HL-60 (cell line): ENCODE results near the gene IBTK.

ENCODE experiments used
- GABPA ChIP-seq: IDR thresholded peaks from 2 replicates; pipeline ENCODE4 v1.6.1; 2012; ENCODE audit warnings: low read depth
- POLR2AphosphoS5 ChIP-seq: IDR thresholded peaks from 2 replicates; pipeline ENCODE4 v1.6.1; 2012; ENCODE audit warnings: low read depth
- SPI1 ChIP-seq: IDR thresholded peaks from 2 replicates; pipeline ENCODE4 v1.6.1; 2012; ENCODE audit warnings: low read depth, mild to moderate bottlenecking, borderline replicate concordance
- TF ChIP-seq, protein P1 (sequence below): IDR thresholded peaks from one replicate; pipeline ENCODE4 v1.5.1; 2011; ENCODE audit warnings: low read length, control low read depth, inconsistent platforms; ENCODE audit not compliant: insufficient read depth
- TF ChIP-seq, protein P2 (sequence below): IDR thresholded peaks from 2 replicates; pipeline ENCODE4 v1.6.1; 2012; ENCODE audit warnings: low read depth; ENCODE audit not compliant: insufficient replicate concordance

DNA sequence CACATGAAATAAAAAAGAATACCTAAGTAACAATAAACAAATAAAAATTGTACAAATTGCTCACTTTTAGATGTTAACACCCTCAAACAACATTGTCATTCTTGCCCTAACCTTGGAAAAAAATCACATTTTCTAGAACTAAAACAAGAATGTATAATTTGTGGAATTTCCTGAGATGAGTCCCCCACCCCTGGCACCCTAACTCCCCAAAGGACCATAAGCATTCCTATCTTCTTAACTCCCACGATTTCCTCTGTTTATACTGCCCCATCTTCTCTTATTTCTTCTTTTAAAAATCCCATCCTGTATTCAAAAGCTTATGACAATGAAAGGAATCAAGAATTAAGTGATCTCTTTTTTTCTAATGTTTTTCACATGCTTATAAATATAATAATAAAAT lies 70.9 kb downstream of the IBTK start:
- TF ChIP-seq, protein P1, sequence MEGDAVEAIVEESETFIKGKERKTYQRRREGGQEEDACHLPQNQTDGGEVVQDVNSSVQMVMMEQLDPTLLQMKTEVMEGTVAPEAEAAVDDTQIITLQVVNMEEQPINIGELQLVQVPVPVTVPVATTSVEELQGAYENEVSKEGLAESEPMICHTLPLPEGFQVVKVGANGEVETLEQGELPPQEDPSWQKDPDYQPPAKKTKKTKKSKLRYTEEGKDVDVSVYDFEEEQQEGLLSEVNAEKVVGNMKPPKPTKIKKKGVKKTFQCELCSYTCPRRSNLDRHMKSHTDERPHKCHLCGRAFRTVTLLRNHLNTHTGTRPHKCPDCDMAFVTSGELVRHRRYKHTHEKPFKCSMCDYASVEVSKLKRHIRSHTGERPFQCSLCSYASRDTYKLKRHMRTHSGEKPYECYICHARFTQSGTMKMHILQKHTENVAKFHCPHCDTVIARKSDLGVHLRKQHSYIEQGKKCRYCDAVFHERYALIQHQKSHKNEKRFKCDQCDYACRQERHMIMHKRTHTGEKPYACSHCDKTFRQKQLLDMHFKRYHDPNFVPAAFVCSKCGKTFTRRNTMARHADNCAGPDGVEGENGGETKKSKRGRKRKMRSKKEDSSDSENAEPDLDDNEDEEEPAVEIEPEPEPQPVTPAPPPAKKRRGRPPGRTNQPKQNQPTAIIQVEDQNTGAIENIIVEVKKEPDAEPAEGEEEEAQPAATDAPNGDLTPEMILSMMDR, result no peak
- TF ChIP-seq POLR2AphosphoS5, result no peak
- TF ChIP-seq, protein P2, sequence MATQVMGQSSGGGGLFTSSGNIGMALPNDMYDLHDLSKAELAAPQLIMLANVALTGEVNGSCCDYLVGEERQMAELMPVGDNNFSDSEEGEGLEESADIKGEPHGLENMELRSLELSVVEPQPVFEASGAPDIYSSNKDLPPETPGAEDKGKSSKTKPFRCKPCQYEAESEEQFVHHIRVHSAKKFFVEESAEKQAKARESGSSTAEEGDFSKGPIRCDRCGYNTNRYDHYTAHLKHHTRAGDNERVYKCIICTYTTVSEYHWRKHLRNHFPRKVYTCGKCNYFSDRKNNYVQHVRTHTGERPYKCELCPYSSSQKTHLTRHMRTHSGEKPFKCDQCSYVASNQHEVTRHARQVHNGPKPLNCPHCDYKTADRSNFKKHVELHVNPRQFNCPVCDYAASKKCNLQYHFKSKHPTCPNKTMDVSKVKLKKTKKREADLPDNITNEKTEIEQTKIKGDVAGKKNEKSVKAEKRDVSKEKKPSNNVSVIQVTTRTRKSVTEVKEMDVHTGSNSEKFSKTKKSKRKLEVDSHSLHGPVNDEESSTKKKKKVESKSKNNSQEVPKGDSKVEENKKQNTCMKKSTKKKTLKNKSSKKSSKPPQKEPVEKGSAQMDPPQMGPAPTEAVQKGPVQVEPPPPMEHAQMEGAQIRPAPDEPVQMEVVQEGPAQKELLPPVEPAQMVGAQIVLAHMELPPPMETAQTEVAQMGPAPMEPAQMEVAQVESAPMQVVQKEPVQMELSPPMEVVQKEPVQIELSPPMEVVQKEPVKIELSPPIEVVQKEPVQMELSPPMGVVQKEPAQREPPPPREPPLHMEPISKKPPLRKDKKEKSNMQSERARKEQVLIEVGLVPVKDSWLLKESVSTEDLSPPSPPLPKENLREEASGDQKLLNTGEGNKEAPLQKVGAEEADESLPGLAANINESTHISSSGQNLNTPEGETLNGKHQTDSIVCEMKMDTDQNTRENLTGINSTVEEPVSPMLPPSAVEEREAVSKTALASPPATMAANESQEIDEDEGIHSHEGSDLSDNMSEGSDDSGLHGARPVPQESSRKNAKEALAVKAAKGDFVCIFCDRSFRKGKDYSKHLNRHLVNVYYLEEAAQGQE, result no peak
- no peak for TF ChIP-seq SPI1
- TF ChIP-seq GABPA, result no peak
